Measurements from ENCODE around the gene CARD9. TPM values are rescaled to one million over a fixed set of nuclear protein-coding genes. Genes with fewer than 3 reads are reported as not detected.

CARD9 gene
- total RNA-seq, 1 experiment from 2014 or later: 1.7 TPM

DNA sequence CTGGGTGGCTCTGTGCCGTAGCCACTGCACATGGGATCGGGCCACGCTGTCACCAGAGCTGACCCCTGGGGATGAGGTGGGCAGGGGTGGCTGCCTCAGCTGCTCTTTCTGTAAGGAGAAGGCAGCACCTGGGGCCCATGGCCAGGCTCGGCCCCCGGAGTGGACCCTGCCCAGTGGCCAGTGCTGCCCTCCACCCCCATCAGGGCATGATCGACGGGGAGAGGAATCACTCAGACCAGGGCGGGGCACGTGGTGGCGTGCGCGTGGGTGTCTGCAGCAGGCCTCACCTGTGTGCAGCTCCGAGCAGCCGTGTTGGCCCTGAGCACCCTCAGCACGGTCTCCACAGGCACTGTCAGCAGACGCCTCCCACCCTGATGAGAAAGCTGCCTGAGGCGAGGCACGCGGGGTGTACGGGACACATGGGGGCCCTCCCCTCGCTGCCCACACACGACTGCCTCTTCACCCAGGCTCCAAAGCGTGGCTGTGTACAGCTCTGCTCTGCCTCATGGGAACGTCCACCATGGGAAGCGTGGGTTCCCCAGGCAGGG is 8.6 kb upstream of the CARD9 start:
- CTCF ChIA-PET: no interaction called here
- TF ChIP-seq, protein P1, sequence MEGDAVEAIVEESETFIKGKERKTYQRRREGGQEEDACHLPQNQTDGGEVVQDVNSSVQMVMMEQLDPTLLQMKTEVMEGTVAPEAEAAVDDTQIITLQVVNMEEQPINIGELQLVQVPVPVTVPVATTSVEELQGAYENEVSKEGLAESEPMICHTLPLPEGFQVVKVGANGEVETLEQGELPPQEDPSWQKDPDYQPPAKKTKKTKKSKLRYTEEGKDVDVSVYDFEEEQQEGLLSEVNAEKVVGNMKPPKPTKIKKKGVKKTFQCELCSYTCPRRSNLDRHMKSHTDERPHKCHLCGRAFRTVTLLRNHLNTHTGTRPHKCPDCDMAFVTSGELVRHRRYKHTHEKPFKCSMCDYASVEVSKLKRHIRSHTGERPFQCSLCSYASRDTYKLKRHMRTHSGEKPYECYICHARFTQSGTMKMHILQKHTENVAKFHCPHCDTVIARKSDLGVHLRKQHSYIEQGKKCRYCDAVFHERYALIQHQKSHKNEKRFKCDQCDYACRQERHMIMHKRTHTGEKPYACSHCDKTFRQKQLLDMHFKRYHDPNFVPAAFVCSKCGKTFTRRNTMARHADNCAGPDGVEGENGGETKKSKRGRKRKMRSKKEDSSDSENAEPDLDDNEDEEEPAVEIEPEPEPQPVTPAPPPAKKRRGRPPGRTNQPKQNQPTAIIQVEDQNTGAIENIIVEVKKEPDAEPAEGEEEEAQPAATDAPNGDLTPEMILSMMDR (IDR thresholded peaks at IDR 0.05): no peak
- TF ChIP-seq POLR2AphosphoS5 (IDR thresholded peaks at IDR 0.05; ENCODE audit: low read depth, low read length) (no peak), TCF7L2 (IDR thresholded peaks at IDR 0.05; ENCODE audit: low read depth, low read length) (no peak), SIN3A (IDR thresholded peaks at IDR 0.05; ENCODE audit: borderline replicate concordance, insufficient read depth, low read depth, low read length) (no peak)
- TF ChIP-seq, protein P2, sequence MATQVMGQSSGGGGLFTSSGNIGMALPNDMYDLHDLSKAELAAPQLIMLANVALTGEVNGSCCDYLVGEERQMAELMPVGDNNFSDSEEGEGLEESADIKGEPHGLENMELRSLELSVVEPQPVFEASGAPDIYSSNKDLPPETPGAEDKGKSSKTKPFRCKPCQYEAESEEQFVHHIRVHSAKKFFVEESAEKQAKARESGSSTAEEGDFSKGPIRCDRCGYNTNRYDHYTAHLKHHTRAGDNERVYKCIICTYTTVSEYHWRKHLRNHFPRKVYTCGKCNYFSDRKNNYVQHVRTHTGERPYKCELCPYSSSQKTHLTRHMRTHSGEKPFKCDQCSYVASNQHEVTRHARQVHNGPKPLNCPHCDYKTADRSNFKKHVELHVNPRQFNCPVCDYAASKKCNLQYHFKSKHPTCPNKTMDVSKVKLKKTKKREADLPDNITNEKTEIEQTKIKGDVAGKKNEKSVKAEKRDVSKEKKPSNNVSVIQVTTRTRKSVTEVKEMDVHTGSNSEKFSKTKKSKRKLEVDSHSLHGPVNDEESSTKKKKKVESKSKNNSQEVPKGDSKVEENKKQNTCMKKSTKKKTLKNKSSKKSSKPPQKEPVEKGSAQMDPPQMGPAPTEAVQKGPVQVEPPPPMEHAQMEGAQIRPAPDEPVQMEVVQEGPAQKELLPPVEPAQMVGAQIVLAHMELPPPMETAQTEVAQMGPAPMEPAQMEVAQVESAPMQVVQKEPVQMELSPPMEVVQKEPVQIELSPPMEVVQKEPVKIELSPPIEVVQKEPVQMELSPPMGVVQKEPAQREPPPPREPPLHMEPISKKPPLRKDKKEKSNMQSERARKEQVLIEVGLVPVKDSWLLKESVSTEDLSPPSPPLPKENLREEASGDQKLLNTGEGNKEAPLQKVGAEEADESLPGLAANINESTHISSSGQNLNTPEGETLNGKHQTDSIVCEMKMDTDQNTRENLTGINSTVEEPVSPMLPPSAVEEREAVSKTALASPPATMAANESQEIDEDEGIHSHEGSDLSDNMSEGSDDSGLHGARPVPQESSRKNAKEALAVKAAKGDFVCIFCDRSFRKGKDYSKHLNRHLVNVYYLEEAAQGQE (IDR thresholded peaks at IDR 0.05; ENCODE audit: insufficient read depth in 1 of 2, low read depth in 2 of 2, low read length in 1 of 2): no peak
- DNase-seq (ENCODE audit: low read depth, low spot score) (no peak), ATAC-seq (no peak)
- in situ Hi-C loops (cut with HindIII; ENCODE audit: low pct_unique_long_range_greater_than_20kb, low sequenced_read_pairs) (no loop called here), intact Hi-C loops (cut with micrococcal nuclease; ENCODE audit: unreplicated experiment) (no loop called here)
- BruUV-seq (replicated peaks): no TSS peak
- H3K36me3 ChIP-seq (ENCODE audit: control insufficient read depth, insufficient read depth, low read length): no peaks in the 10 kb centered on the region
- no peaks in the 10 kb centered on the region for H3K4me1 ChIP-seq (ENCODE audit: control insufficient read depth, insufficient read depth, low read length)
- no peaks in the 10 kb centered on the region for H3K27me3 ChIP-seq (ENCODE audit: control insufficient read depth, insufficient read depth, low read length)
- H3K9me3 ChIP-seq (ENCODE audit: control insufficient read depth, insufficient read depth, low read depth, low read length): no peaks in the 10 kb centered on the region
- H3K4me3 ChIP-seq (ENCODE audit: low read depth in 2 of 2, low read length in 2 of 2): no peak overlapping the region
- H3K27ac ChIP-seq (ENCODE audit: low read length): no peak overlapping the region
- POLR2A ChIA-PET: no interaction called here

DNA sequence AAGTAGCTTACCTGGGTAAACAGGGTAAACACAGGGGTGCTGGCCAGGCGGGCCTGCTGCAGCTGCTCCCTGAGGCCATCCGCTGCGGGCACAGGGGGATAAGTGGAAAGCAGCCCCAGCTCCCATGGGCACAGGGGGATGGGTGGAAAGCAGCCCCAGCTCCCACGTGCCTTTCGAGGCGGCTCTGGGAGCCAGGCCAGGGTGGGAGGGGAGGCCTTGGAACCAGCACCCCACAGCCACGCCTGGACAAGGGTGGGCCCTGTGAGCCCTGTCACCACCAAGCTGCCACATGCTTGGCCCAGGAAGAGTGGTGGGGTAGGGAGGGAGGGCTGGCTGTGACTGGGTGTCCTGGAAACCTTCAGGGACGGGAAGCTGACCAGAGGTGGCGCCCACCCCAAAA is 7.8 kb upstream of the CARD9 start:
- in situ Hi-C loops (cut with HindIII; ENCODE audit: low pct_unique_long_range_greater_than_20kb, low sequenced_read_pairs) (no loop called here), intact Hi-C loops (cut with micrococcal nuclease; ENCODE audit: unreplicated experiment) (no loop called here)
- Histone ChIP-seq H3K27me3 (ENCODE audit: control insufficient read depth, insufficient read depth, low read length) (no peaks in the 10 kb centered on the region), H3K36me3 (ENCODE audit: control insufficient read depth, insufficient read depth, low read length) (no peaks in the 10 kb centered on the region), H3K4me3 (ENCODE audit: low read depth in 2 of 2, low read length in 2 of 2) (no peak overlapping the region), H3K27ac (ENCODE audit: low read length) (no peak overlapping the region), H3K4me1 (ENCODE audit: control insufficient read depth, insufficient read depth, low read length) (no peaks in the 10 kb centered on the region), H3K9me3 (ENCODE audit: control insufficient read depth, insufficient read depth, low read depth, low read length) (no peaks in the 10 kb centered on the region)
- TF ChIP-seq POLR2AphosphoS5 (IDR thresholded peaks at IDR 0.05; ENCODE audit: low read depth, low read length) (no peak), SIN3A (IDR thresholded peaks at IDR 0.05; ENCODE audit: borderline replicate concordance, insufficient read depth, low read depth, low read length) (no peak), TCF7L2 (IDR thresholded peaks at IDR 0.05; ENCODE audit: low read depth, low read length) (no peak)
- TF ChIP-seq, protein P1 (IDR thresholded peaks at IDR 0.05): no peak
- no peak for DNase-seq (ENCODE audit: low read depth, low spot score)
- ATAC-seq: no peak
- CTCF ChIA-PET: no interaction called here
- BruUV-seq (replicated peaks): no TSS peak
- POLR2A ChIA-PET: no interaction called here
